PC-3 (cell line): Measurements from ENCODE around the gene SAMD11. TPM values are rescaled to one million over a fixed set of nuclear protein-coding genes. Genes with fewer than 3 reads are reported as not detected.

ENCODE experiments used
- ATAC-seq: fragments of 200-7000 bp; cut with Tn5 transposase; 2 replicates; pipeline ENCODE4 v1.9.1; 2020; ENCODE audit warnings: mild to moderate bottlenecking, moderate library complexity
- BruUV-seq: library from RNA; stranded (reverse); fragments of 400-500 nt; replicated peaks from 2 replicates; lab custom pipeline; 2021; lab: Mats Ljungman, UMichigan
- CTCF ChIA-PET: fragments of 300-600 bp; sonication (Branson Sonifier 250); formaldehyde crosslinking; loops from one replicate; lab custom pipeline; 2022; ENCODE audit warnings: antibody characterized with exemption; lab: Charles Lee
- POLR2A ChIA-PET: fragments of 300-600 bp; sonication (Branson Sonifier 250); formaldehyde crosslinking; loops from one replicate; lab custom pipeline; 2022; ENCODE audit warnings: antibody characterized with exemption; ENCODE audit not compliant: unreplicated experiment; lab: Charles Lee
- DNase-seq: peaks from one replicate; pipeline ENCODE4 v3.0.0-alpha.2; 2015
- H2AFZ ChIP-seq: fragments of 300-600 bp; sonication (generic); 2 replicates; pipeline ENCODE4 v1.6.0; 2016; ENCODE audit warnings: antibody characterized with exemption, low read length
- H3F3A ChIP-seq: fragments of 300-600 bp; sonication (generic); one replicate; pipeline ENCODE4 v1.6.0; 2017; ENCODE audit warnings: antibody characterized with exemption, low read length, control low read depth, mild to moderate bottlenecking; ENCODE audit not compliant: unreplicated experiment
- H3K27ac ChIP-seq: fragments of 300-600 bp; sonication (generic); 2 replicates; pipeline ENCODE4 v1.5.1; 2016; ENCODE audit warnings: mild to moderate bottlenecking, low read length
- H3K27me3 ChIP-seq: fragments of 300-600 bp; sonication (generic); 2 replicates; pipeline ENCODE4 v1.6.1; 2016; ENCODE audit warnings: low read length, mixed read lengths
- H3K36me3 ChIP-seq: fragments of 300-600 bp; sonication (generic); 2 replicates; pipeline ENCODE4 v1.6.1; 2016; ENCODE audit warnings: low read depth, mixed run types, low read length, mixed read lengths
- H3K4me1 ChIP-seq: fragments of 300-600 bp; sonication (generic); 2 replicates; pipeline ENCODE4 v1.5.1; 2016; ENCODE audit warnings: low read length; ENCODE audit not compliant: insufficient read depth
- H3K4me2 ChIP-seq: fragments of 300-600 bp; sonication (generic); 2 replicates; pipeline ENCODE4 v1.6.0; 2016; ENCODE audit warnings: low read length
- H3K4me3 ChIP-seq: fragments of 300-600 bp; sonication (generic); 2 replicates; pipeline ENCODE4 v1.5.1; 2016; ENCODE audit warnings: mild to moderate bottlenecking, low read length, mixed read lengths
- H3K79me2 ChIP-seq: fragments of 300-600 bp; sonication (generic); 2 replicates; pipeline ENCODE4 v1.6.1; 2017; ENCODE audit warnings: low read length, mixed read lengths
- H3K9ac ChIP-seq: fragments of 300-600 bp; sonication (generic); 2 replicates; pipeline ENCODE4 v1.6.0; 2016; ENCODE audit warnings: mild to moderate bottlenecking, low read length
- H3K9me2 ChIP-seq: fragments of 300-600 bp; sonication (generic); replicated peaks from 2 replicates; pipeline ENCODE4 v1.6.1; 2016; ENCODE audit warnings: mixed run types, low read length, mixed read lengths
- H3K9me3 ChIP-seq: fragments of 300-600 bp; sonication (generic); 2 replicates; pipeline ENCODE4 v1.6.1; 2016; ENCODE audit warnings: low read length, mixed read lengths
- H4K20me1 ChIP-seq: fragments of 300-600 bp; sonication (generic); 2 replicates; pipeline ENCODE4 v1.6.1; 2016; ENCODE audit warnings: low read length, mixed read lengths
- EZH2 ChIP-seq: fragments of 300-600 bp; sonication (generic); IDR thresholded peaks from one replicate; pipeline ENCODE4 v1.6.1; 2017; ENCODE audit warnings: antibody characterized with exemption, mild to moderate bottlenecking, low read length; ENCODE audit not compliant: unreplicated experiment
- EZH2phosphoT487 ChIP-seq: fragments of 300-600 bp; sonication (generic); IDR thresholded peaks from 2 replicates; pipeline ENCODE4 v1.6.1; 2018; ENCODE audit warnings: mild to moderate bottlenecking, antibody characterized with exemption, low read length, borderline replicate concordance
- intact Hi-C: fragments of 100-400 bp; cut with micrococcal nuclease; formaldehyde crosslinking; loops from 2 replicates; pipeline ENCODE4 v1.9.0; 2023
- total RNA-seq: library from RNA; depleted of rRNA; stranded (reverse); fragments of >200 nt; gene quantifications from 2 replicates; pipeline ENCODE4 v1.2.3, GENCODE V29; 2014
- TF ChIP-seq, protein P1 (sequence below): fragments of 300-600 bp; sonication (generic); conservative IDR thresholded peaks from 2 replicates; pipeline ENCODE4 v1.5.1; 2017; ENCODE audit warnings: antibody characterized with exemption, low read depth, mild to moderate bottlenecking, low read length

Gene SAMD11
- total RNA-seq, 1 experiment from 2014 or later: 5.8 TPM

GRCh38 chr1:905071-905749, 18.5 kb upstream of the SAMD11 start:
- no peak overlapping the region for H3K27ac ChIP-seq
- no peaks in the 10 kb centered on the region for H3F3A ChIP-seq
- TSS peak; percentile 39 for BruUV-seq
- H3K9me2 ChIP-seq: no peaks in the 10 kb centered on the region
- peaks cover 22% of the 10 kb centered on the region for H3K4me1 ChIP-seq
- DNase-seq (no peak), ATAC-seq (no peak)
- ChIA-PET POLR2A (interaction anchor here (0.6 kb wide), 1 partner anchor 94 kb away, joined by 7 read pairs; the partner anchor contains the start of gene HES4), CTCF (interaction anchor here (1.1 kb wide), 1 partner anchor 33 kb away, joined by 5 read pairs; no protein-coding TSS in a partner anchor)
- H3K4me2 ChIP-seq: peak overlapping the region; percentile 83
- intact Hi-C loops: no loop called here
- H3K79me2 ChIP-seq: no peaks in the 10 kb centered on the region
- no peaks in the 10 kb centered on the region for H3K27me3 ChIP-seq
- H3K4me3 ChIP-seq: peak overlapping the region; percentile 65
- no peak for TF ChIP-seq EZH2phosphoT487
- TF ChIP-seq, protein P1, sequence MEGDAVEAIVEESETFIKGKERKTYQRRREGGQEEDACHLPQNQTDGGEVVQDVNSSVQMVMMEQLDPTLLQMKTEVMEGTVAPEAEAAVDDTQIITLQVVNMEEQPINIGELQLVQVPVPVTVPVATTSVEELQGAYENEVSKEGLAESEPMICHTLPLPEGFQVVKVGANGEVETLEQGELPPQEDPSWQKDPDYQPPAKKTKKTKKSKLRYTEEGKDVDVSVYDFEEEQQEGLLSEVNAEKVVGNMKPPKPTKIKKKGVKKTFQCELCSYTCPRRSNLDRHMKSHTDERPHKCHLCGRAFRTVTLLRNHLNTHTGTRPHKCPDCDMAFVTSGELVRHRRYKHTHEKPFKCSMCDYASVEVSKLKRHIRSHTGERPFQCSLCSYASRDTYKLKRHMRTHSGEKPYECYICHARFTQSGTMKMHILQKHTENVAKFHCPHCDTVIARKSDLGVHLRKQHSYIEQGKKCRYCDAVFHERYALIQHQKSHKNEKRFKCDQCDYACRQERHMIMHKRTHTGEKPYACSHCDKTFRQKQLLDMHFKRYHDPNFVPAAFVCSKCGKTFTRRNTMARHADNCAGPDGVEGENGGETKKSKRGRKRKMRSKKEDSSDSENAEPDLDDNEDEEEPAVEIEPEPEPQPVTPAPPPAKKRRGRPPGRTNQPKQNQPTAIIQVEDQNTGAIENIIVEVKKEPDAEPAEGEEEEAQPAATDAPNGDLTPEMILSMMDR: no peak
- TF ChIP-seq EZH2: no peak
- H3K9me3 ChIP-seq: no peaks in the 10 kb centered on the region
- H2AFZ ChIP-seq: peak overlapping the region; percentile 77
- no peaks in the 10 kb centered on the region for H4K20me1 ChIP-seq
- H3K9ac ChIP-seq: peak overlapping the region; percentile 31; the same call in 1 of the 2 replicates
- no peaks in the 10 kb centered on the region for H3K36me3 ChIP-seq

DNA sequence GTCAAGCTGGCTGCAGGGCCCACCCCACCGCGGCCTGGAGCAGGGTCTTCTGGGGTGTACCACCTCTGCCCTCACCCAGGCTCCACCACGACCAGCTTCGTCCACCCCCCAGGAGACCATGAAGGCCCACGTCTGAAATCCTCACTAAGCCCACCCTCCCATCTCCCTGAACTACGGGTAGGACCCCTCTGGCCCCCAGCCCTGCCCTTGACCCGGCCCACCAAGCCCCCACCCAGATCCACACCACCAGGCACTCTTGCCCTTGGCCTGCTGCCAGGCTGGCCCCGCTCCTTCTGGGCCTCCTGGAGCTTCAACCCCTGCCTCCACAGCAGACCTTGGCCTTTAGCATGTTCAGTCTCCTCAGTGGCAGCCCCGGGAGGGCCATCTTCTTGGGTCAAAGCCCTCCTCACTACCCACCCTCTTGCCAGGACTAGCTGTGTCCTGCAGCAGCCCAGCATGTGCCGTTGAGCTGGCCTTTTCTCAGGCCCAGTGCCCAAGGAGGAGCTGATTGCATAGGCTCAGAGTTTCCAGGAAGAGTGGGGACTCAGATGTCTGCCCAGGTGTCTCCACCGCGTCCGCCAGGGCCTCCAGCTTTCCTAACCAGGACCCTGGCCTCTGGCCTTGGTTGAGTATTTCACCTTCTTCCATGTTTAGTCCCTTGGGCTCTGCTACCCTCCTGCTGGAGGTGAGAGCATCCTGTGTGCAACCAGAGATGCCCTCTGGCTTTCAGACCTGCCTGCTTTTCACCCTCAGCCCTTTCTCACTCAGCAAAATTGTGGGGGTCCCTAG, 17.7 kb upstream of the SAMD11 start:
- Histone ChIP-seq H2AFZ (no peak overlapping the region), H3K36me3 (no peaks in the 10 kb centered on the region), H3F3A (no peaks in the 10 kb centered on the region), H4K20me1 (no peaks in the 10 kb centered on the region), H3K27ac (no peak overlapping the region), H3K27me3 (no peaks in the 10 kb centered on the region), H3K4me3 (no peak overlapping the region), H3K79me2 (no peaks in the 10 kb centered on the region), H3K9ac (no peak overlapping the region), H3K4me2 (peak overlapping the region; percentile 83), H3K9me3 (no peaks in the 10 kb centered on the region), H3K4me1 (peaks cover 22% of the 10 kb centered on the region), H3K9me2 (no peaks in the 10 kb centered on the region)
- ATAC-seq (no peak), DNase-seq (no peak)
- intact Hi-C loops: no loop called here
- no TSS peak for BruUV-seq
- ChIA-PET POLR2A (interaction anchor here (0.5 kb wide), 1 partner anchor 36 kb away, joined by 3 read pairs; no protein-coding TSS in a partner anchor), CTCF (no interaction called here)
- TF ChIP-seq EZH2phosphoT487 (no peak), EZH2 (no peak)
- TF ChIP-seq, protein P1: no peak
